Astrocyte of the spinal cord (primary cell): ENCODE measurements around the gene CYP27B1.
A peak's percentile ranks its signal among the peaks of the same experiment; 100 is the strongest.
"Not testable (repeated sequence)": the region's sequence is repeated elsewhere in the genome, so short reads cannot be mapped to it uniquely, and the experiment has no call there.

Source experiments
- DNase-seq: peaks from one replicate; pipeline ENCODE4 v3.0.0; 2011; ENCODE audit warnings: low read depth, low spot score
- H3K4me3 ChIP-seq: 2 replicates; pipeline ENCODE4 v1.5.1; 2011; ENCODE audit warnings: low read depth, mild to moderate bottlenecking, low read length, moderate library complexity
- in situ Hi-C: cut with HindIII; loops from 2 replicates; pipeline ENCODE4 v1.10.0; 2017; ENCODE audit warnings: low sequenced_read_pairs
- TF ChIP-seq, protein P1 (sequence below): IDR thresholded peaks from 2 replicates; pipeline ENCODE4 v1.5.1; 2012; ENCODE audit warnings: low read depth, mild to moderate bottlenecking, low read length, inconsistent platforms

CYP27B1 gene

DNA sequence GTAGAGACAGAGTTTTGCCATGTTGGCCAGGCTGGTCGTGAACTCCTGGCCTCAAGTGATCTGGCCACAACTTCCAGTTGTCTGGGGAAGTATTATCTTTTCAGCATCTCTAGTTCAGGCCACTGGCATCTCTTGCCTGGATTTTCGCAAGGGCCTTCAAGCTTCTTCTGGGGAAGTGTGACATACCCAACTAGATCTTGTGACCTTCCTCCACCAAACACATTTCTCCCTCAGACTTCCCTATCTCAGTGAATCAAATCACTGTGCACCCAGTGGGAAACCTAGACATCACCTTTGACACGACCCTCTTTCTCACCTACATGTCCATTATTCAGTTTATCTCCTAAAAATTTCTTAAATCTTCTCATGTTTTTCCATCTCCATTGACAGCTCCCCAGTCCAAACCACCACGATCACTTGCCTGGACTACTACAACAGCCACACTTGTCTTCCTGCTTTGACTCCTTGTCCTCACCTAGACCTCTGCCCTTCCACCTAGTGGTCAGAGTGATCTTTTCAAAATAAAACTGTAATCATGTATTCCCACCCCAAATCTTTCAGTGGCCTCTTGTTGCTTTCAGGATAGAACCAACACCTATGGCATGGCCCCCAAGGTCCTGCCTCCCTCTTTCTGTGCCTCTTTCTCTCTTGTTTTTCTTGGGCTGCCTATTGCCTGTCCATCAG, 8.8 kb upstream of the CYP27B1 start:
- DNase-seq: no peak
- TF ChIP-seq, protein P1, sequence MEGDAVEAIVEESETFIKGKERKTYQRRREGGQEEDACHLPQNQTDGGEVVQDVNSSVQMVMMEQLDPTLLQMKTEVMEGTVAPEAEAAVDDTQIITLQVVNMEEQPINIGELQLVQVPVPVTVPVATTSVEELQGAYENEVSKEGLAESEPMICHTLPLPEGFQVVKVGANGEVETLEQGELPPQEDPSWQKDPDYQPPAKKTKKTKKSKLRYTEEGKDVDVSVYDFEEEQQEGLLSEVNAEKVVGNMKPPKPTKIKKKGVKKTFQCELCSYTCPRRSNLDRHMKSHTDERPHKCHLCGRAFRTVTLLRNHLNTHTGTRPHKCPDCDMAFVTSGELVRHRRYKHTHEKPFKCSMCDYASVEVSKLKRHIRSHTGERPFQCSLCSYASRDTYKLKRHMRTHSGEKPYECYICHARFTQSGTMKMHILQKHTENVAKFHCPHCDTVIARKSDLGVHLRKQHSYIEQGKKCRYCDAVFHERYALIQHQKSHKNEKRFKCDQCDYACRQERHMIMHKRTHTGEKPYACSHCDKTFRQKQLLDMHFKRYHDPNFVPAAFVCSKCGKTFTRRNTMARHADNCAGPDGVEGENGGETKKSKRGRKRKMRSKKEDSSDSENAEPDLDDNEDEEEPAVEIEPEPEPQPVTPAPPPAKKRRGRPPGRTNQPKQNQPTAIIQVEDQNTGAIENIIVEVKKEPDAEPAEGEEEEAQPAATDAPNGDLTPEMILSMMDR: no peak
- H3K4me3 ChIP-seq: no peak overlapping the region
- in situ Hi-C loops: no loop called here

DNA sequence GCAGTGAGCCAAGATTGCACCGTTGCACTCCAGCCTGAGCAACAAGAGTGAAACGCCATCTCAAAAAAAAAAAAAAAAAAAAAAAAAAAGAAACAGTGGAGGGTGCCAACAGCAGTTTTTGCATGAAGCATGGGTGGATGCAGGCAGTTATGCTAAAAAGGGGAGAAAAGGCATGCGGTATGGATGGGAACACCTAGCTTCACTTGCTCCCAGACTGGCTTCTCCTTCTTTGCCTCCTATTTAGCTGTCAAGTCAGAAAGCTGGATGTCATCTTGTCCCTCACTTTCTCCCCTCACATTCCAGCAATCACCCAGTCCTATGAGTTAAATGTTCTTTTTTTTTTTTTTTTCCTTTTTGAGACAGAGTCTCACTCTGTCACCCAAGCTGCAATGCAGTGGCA, 8.2 kb upstream of the CYP27B1 start:
- H3K4me3 ChIP-seq: no peak overlapping the region
- TF ChIP-seq, protein P1: no peak
- in situ Hi-C loops: no loop called here
- no peak for DNase-seq

DNA sequence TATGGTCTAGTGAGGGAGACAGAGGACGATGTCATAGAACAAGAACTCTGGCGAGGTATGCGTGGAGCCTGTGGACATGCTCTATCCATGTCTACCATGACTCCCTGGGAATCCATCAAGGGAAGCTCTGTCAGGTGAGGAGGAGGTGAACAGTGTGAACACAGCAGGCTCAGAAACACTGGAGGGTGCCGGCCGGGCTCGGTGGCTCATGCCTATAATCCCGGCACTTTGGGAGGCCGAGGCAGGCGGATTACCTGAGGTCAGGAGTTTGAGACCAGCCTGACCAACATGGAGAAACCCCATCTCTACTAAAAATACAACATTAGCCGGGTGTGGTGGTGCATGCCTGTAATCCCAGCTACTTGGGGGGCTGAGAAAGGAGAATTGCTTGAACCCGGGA, 7.8 kb upstream of the CYP27B1 start:
- in situ Hi-C loops, DNase-seq, H3K4me3 ChIP-seq: not testable (repeated sequence)

DNA sequence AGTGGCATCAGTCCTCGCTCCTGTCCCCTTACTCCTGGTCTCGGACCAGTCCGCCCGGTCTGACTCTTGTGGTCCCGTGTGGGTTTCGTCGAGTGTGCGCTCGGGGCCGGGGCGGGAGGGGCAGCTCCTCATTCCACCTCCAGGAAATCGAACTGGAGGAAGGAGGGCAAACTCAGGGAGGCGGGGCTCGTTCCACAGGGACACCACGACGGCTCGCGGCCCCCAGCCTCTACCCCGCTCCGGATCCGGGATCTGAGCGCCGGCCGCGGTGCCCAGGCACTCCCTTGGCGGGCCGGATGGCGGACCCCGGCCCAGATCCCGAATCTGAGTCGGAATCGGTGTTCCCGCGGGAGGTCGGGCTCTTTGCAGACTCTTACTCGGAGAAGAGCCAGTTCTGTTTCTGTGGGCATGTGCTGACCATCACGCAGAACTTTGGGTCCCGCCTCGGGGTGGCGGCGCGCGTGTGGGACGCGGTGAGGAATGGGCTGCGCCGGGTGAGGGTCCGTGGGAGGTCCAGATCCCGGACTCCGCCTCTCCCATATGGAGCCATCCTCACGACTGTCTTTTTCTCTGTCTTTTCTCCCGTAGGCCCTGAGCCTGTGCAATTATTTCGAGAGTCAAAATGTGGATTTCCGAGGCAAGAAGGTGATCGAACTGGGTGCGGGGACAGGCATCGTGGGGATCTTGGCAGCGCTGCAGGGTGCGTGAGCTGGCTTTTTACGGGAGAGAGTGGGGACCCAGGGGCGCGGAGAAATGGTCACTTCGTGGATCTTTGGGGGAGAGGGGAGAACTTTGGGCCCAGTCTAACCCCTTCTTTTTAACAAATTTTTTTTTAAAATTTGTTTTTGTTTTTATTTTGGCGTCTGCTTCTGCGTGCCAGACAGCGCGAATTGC, 5.8 kb upstream of the CYP27B1 start, which contains the start of gene EEF1AKMT3:
TSS of gene EEF1AKMT3 (plus strand) at position 186 of the 894 bp plus-strand sequence. CDS start at position 297, 111 bp downstream.
- in situ Hi-C loops: no loop called here
- DNase-seq: no peak
- H3K4me3 ChIP-seq: peak within 1 kb of the TSS; percentile 70
- TF ChIP-seq, protein P1: no peak

DNA sequence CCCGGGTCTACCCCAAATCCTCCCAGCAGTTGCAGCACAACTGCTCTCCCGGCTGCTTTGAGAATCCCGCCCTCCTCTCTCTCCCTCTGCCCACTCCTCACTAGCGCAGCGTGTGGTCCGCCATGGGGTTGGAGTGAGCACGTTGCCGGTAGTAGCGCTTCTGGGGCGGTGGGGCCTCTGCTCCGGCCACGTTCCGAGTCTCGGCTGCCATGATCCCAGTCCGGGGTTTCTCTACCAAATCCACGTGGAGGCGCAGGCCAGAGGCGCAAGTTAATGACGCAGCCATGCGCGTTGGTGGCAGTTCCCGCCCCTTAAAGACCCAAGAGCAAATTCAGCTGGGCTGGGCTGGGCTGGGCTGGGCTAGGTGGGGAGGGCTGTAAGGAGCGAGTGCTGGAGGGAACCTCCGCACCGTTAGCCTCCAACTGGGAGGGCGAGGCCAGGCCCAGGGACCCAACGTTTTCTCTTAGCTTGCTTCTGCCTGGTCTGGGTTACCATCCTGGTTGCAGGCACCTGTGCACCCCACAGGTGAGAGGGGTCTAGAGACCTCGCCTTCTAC, 5.1 kb upstream of the CYP27B1 start, which contains the start of gene METTL1:
TSS of gene METTL1 (minus strand) at position 233 of the 556 bp plus-strand sequence. CDS start at position 211, 22 bp downstream.
- in situ Hi-C loops: no loop called here
- H3K4me3 ChIP-seq: peak within 1 kb of the TSS; percentile 70
- TF ChIP-seq, protein P1: no peak
- DNase-seq: peak; percentile 99

DNA sequence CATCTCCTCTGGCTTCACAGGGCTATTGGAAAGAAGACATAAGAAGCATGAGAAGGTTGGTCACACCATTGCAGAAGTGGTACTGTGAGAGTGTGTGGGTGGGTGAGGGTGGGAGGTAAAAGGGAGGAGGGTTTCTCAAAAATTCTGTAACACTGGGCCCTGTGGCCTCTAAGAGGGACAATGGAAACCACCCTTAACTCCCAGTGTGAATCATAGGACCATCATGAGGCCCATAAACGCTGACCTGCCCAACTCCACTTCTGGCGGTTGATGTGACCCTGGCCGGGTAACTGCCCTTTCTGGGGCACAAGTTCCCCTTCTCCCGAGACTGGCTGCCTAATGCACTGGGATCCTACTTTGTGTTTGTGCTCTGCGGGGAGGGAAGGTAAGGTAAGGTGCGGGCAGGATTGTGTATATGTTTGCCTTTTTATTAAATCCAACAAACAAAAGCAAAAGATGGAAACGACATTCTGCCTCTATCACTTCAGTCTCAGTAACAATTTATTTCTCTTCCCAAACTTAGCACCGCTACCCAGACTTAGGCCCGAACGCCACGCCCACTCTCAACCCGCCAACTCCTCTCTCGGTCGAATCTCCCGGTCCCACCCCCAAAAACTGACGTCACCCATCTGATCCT, 4.5 kb upstream of the CYP27B1 start:
- no peak for DNase-seq
- H3K4me3 ChIP-seq: peak overlapping the region; percentile 70
- in situ Hi-C loops: no loop called here
- TF ChIP-seq, protein P1: no peak
